GM21381 (cell line): Measurements from ENCODE around the gene RSRC2.
"Not testable (repeated sequence)": the region's sequence is repeated elsewhere in the genome, so short reads cannot be mapped to it uniquely, and the experiment has no call there.

Source experiments
- ATAC-seq: cut with Tn5 transposase; IDR thresholded peaks from one replicate; pipeline ENCODE4 v1.9.1; 2021; ENCODE audit warnings: mild to moderate bottlenecking, moderate library complexity; ENCODE audit not compliant: unreplicated experiment

RSRC2 gene

DNA sequence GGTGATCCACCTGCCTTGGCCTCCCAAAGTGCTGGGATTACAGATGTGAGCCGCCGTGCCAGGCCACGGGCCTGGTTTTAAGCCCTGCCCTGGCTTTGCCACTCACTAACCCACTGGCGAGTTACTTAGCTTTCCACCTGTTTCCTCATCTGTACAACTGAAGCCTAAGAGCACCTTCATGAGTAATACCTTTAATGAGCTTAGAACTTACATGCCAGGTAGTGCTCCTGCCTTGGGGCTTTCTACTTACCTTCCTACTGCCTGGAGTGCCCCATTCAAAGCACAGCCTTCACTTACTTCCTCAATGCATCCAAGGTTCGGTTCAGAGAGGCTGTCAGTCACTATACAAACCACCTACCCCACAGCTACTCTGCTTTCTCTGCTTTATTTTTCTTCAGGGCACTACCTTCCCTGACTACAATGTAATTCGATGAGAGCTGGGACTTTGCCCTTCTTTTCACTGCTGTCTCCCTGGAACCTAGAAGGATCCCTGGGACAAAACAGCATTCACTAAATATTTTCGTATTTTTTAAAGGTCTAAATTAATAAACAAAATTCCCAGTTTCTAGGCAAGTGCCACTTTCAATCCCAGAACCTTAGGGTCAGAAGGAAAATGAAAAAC is 39.8 kb downstream of the RSRC2 start:
- no peak for ATAC-seq

DNA sequence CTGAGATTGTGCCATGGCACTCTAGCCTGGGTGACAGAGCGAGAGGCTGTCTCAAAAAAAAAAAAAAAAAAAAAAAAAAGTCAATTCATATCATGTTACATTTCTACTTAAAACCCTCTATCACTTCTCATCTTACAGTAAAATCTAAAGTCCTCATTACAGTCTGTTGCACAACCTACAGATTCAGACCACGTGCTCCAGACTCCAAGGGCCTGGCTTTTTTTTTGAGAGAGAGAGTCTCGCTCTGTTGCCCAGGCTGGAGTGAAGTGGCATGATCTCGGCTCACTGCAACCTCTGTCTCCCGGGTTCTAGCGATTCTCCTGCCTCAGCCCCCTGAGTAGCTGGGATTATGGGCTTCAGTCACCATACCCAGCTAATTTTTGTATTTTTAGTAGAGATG is 40.4 kb downstream of the RSRC2 start:
- not testable (repeated sequence) for ATAC-seq

DNA sequence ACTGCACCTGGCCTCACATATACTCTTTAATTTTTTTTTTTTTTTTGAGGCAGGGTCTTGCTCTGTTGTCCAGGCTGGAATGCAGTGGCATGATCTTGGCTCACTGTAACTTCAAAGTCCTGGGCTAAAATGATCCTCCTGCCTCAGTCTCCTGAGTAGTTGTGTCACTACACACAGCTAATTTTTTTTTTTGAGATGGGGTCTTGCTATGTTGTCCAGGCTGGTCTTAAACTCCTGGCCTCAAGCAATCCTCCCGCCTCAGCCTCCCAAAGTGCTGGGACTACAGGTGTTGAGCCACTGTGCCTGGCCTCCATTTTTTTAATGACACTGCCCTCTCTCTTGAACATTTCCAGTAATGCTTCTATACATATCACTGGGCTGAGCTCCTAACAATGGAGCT is 42.4 kb downstream of the RSRC2 start:
- not testable (repeated sequence) for ATAC-seq

DNA sequence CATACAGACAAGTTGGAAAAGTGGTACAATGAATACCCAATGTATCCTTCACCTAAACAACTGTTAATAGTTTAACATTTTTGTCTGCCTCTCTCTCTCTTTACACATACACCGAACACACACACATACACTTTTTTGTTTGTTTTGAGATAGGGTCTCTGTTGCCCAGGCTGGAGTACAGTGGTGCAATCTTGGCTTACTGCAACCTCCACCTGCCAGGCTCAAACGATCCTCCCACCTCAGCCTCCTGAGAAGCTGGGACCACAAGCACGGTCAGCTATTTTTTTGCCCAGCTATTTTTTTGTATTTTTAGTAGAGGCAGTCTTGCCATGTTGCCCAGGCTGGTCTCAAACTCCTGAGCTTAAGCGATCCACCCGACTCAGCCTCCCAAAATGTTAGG is 42.8 kb downstream of the RSRC2 start:
- no peak for ATAC-seq

DNA sequence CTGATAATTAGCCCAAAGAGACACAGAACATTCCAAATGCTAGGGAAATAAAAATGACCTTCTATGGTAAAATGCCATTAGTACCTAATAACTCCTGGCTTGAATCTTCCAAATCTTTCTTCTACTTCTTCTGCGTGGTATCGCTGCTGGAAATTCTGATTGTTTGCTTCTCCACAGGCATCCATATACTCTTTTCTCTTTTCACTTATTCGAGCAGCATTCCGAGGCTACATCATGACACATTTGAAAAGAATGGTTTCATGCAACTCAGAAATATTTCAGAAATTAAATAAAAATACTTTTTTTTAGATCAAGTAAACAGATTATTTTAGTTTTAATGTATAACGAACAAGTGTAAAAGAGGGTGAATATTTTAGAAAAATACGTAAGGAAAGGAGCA is 44.9 kb downstream of the RSRC2 start:
- no peak for ATAC-seq

DNA sequence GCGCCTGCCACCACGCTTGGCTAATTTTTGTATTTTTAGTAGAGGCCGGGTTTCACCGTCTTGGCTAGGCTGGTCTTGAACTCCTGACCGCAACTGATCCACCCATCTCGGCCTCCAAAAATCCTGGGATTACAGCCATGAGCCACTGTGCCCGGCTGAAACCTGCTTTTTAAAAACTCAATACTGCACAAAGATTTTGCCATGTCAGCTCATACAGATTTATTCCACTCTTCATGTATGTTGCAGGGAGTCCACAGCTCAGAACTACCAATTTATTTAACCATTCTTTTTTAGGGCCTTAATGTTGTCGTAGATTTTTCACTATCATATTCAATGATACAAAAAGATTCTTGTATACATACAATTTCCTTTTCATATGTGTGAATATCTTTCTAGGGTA is 46.0 kb downstream of the RSRC2 start:
- no peak for ATAC-seq

DNA sequence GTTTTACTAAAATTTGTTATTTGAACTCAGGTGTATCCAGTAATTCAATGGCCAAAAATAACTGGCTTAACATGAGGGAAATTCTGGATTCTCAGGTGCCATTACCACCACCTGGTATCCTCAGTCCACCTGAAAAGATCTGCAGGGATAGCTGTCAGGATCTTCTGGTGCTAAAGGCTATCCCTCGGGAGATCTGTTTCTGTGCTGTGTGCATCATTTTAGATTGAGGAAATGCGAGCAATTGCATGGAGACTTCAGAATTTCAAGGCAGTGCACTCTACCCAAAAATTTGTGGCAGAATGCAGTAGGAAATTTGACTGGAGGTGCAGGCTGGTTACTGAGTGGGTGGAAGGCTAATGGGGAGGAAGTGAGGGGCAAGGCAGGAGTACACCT is 52.4 kb downstream of the RSRC2 start:
- peak; percentile 24 for ATAC-seq

DNA sequence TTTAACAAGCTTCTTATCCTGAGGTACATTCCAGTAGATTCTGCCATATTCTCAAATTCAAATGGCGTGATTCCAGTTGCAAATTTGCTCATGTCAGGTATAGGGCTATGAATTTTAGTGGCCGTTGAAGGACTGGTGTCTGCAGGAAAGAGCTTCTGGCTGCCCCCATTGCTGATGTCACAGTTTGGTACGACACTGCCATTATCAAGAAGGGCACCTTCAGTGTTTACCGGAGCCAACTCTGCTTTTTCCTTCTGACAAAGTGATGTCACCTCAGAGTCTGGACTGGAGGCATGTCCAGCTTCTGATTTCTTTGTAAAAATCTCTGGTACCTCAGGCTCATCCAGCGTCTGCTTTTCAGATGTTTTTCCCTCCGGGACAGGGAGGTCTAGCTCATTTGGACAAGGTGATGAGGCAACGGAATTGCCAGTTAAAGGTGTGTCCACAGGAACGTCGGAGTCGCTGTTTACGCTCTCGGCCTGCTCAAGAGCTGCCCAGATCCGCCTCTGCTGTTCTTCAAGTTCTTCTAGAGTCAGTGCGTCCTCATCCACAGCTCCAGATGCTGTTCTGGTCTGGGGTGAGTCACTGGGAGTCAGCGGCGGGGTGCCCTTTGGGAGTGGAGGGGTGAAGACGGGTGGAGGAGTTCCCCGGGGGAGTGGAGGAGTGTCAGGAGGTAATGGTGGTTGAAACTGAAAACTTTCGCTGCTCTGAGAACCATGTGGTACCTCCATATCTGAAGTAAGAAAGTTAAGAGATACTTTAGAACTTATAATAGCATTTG is 53.0 kb downstream of the RSRC2 start:
- peak; percentile 60 for ATAC-seq

DNA sequence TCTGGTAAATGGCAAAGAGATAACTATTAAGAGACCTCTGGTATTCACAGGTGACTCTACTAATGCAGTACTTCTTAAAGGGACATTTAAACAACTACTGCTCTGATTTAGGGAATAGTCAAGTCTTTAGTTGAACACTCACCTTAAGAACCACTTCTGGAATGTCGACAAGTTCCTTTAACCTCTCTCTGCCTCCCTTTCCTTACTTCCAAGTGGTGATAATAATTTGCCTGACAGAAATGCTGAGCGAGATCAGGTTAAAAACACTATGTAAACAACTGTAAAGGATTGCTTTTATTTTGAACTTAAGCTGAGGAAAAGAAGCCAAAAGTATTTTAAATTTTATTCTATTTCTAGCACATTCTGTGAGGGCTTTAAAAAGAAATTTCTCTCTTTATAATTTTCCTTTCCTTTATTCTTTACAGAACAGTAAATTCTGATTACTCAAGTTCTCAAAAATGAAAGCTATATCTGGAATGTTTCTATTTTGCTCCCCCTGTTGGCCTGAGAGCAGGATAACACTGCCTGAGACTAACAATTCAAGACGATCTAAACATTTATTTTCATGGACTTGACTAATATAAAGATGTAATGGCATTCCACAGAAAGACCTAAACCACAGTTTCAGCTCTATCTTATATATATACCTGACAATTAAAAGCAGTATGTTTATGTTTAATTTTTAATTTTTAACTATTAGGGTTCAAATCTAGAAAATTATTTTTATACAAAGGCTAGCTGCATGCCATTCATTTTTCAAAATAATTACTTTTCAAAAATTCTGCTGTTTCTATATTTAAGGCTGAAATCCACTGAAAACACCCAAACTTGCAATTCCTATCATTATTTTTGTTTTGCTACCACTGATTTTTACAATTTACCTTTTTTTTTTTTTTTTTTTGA is 55.2 kb downstream of the RSRC2 start:
- ATAC-seq: no peak

DNA sequence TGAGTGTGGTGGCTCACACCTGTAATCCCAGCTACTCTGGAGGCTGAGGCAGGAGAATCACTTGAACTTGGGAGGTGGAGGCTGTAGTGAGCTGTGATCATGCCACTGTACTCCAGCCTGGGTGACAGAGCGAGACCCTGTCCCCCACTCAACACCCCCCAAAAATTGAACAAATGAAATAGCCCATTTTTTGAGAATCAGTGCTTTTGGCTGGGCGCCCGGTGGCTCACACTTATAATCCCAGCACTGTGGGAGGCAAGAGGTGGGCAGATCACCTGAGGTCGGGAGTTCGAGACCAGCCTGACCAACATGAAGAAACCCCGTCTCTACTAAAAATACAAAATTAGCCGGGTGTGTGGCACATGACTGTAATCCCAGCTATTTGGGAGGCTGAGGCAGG is 56.2 kb downstream of the RSRC2 start:
- not testable (repeated sequence) for ATAC-seq

DNA sequence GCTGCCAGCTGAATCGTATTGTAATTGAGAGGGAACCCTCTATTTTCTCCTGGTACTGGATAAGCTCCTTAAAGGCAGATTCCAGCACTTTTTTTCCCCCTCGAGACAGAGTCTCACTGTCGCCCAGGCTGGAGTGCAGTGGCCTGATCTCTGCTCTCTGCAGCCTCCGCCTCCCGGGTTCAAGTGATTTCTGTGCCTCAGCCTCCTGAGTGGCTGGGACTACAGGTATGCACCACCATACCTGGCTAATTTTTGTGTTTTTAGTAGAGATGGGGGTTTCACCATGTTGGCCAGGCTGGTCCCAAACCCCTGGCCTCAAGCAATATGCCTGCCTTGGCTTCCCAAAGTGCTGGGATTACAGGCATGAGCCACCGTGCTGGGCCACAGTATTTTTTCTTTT is 56.9 kb downstream of the RSRC2 start:
- ATAC-seq: not testable (repeated sequence)

DNA sequence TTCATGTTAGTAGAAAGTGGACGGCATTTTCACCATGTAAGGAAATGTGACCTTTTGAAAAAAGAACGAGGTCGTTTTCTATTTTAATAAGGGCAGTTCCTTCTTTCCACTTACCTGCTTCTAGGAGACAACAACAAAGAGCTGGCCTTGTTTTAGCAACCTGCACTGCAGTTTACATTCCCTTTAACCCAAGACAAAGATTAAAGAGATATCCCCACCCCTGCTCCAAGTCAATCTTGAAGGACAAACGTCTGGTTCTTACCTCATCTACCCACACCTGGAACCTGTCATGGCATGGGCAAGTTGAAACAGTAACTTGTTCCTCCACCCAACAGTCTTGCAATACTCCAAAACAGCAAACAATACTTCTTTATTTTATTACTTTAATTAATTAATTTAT is 58.8 kb downstream of the RSRC2 start:
- ATAC-seq: no peak

DNA sequence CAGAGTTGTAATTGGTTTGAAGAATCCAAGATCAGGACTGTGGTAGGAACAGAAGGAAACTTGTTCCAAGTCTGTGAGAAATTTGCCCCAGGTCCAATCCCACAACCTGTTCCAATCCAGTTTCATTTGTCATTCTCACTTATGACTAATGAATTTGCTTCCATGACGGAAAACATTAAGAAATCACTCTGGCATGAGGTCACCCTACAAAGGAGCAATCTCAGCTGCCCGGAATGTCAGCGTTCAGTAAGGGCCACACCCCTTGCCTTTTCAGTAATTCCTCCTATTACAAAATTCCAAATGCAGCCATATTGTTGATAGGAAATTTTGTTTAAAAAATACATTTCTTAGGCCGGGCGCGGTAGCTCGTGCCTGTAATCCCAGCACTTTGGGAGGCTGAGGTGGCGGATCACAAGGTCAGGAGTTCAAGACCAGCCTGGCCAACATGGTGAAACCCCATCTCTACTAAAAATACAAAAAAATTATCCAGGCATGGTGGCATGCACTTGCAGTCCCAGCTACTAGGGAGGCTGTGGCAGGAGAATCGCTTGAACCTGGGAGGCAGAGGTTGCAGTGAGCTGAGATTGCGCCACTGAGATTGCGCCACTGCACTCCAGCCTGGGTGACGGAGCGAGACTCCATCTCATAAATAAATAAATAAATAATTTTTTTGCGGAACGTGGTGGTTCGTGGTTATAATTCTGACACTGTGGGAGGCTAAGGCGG is 62.3 kb downstream of the RSRC2 start:
- not testable (repeated sequence) for ATAC-seq

DNA sequence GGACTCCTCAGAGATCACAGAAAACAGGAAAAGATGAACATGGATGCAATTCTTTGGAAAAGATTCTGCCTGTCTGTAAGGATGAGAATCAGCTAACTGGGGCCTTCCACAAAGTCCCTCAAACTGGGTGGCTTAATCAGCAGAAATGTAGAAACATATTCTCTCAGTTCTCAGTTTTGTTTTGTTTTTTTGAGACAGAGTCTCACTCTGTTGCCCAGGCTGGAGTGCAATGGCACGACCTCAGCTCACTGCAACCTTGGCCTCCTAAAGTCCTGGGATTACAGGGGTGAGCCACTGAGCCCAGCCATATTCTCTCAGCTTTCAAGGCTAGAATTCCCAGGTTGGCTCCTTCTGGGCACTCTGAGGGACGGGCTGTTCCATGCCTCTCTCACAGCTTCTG is 66.1 kb downstream of the RSRC2 start:
- ATAC-seq: no peak

DNA sequence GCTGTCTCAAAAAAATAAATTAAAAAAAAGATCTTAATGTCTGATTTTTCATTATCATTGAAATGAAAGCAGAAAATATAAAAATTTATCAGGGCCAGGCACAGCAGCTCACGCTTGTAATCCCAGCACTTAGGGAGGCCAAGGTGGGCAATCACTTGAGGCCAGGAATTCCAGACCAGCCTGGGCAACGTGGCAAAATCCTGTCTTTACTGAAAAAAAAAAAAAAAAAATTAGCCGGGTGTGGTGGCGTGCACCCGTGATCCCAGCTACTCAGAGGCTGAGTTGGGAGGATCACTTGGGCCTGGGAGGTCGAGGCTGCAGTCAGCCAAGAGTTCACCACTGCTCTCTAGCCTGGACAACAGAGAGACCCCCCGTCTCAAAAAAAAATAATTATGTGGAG is 66.7 kb downstream of the RSRC2 start:
- no peak for ATAC-seq

DNA sequence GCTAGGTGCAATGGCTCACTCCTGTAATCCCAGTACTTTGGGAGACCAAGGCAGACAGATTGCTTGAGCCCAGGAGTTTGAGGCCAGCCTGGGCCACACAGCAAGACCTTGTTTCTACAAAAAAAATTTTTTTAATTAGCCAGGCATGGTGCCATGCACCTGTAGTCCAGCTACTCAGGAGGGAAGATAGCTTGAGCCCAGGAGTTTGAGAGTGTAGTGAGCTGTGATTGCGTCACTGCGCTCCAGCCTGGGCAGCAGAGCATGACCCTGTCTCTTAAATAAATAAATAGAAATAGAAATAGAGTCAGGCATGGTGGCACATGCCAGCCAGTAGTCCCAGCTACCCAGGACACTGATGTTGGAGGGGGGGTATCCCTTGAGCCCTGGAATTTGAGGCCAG is 67.5 kb downstream of the RSRC2 start:
- ATAC-seq: no peak

DNA sequence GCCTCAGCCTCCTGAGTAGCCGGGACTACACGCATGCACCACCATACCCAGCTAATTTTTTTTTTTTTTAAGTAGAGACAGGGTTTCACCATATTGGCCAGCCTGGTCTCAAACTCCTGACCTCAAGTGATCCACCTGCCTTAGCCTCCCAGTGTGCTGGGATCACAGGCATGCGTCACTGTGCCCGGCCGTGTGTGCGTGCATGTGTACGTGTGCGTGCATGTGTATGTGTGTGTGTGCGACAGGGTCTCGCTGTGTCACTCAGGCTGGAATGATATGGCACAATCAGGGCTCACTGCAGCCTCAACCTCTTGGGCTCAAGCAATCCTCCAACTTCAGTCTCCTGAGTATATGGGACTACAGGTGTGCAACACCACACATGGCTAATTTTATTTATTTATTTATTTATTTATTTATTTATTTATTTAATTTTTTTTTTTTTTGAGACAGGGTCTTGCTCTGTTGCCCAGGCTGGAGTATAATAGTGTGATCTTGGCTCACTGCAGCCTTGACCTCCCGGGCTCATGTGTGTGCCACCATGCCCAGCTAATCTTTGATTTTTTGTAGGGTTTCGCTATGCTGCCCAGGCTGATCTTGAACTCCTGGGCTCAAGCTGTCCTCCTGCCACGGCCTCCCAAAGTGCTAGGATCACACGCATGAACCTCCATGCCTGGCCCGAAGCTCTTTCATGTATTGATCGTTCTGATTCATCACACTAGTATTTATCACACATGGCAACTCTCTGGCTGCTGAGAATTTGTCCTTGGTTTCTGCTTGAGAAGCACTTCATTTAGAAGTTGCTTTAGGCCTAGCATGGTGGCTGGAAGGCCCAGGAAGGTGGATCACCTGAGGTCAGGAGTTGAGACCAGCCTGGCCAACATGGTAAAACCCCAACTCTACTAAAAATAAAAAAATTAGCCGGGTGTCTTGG is 68.4 kb downstream of the RSRC2 start:
- no peak for ATAC-seq

DNA sequence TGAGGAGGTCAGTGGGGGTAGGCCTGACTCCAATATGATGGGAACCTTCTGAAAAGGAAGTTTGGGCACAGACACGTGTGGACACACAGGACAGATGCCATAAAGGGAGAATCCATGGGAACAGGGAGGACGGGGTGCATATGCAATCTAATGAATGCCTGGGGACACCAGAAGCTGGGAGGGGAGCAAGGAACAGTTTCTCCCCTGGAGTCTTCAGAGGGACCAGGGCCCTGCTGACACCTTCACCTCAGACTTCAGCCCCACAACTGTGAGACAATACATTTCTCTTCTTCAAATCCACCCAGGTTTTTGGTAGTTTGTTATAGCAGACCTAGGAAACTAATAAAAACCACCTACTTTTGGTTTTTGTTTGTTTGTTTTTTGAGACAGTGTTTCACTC is 69.1 kb downstream of the RSRC2 start:
- ATAC-seq: no peak

DNA sequence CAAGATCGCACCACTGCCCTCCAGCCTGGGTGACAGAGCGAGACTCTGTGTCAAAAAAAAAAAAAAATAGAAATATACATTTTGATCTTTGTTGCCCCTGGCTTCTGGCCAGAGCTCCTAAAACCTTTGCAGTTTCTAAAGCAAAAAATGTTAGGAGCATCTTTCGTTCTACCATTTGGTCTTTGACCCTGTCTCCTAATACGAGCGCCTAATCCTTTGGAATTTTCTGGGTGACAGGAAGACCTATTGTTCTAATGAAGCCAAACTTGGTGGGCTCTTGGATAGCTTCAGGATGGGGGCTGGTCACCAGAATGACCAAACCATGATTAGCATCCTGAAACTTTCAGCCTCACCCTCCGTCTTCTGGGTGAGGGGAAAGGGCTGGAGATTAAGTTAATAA is 72.0 kb downstream of the RSRC2 start:
- ATAC-seq: no peak

DNA sequence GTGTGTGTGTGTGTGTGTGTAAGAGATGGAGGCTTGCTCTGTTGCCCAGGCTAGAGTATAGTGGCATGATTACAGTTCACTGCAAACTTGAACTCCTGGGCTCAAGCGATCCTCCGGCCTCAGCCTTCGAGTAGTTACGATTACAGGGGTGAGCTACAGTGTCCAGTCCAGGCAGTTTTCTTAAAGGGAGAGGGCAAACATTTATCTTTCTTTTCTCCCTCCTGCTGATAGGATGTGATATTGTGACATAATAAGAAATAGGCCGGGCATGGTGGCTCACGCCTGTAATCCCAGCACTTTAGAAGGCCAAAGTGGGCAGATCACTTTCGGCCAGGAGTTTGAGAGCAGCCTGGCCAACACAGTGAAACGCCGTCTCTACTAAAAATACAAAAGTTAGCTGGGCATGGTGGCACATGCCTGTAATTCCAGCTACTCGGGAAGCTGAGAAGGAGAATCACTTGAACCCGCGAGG is 72.5 kb downstream of the RSRC2 start:
- no peak for ATAC-seq
